ENCODE data around the gene CYP24A1. TPM values are rescaled to one million over a fixed set of nuclear protein-coding genes. Genes with fewer than 3 reads are reported as not detected.

The CYP24A1 gene
- total and polyA plus RNA-seq, 2 of the 8 experiments (the other 6 are each of a cell fraction or from before 2014, with no cell fraction given): not detected

- no peak for TF ChIP-seq CHD7 (IDR thresholded peaks at IDR 0.05; ENCODE audit: insufficient replicate concordance, low read length)
- peak; percentile 77 for TF ChIP-seq KDM4A (IDR thresholded peaks at IDR 0.05; ENCODE audit: low read depth, low read length, severe bottlenecking)
- TF ChIP-seq SP2 (IDR thresholded peaks at IDR 0.05; ENCODE audit: low read length): no peak
- TF ChIP-seq POLR2A (IDR thresholded peaks at IDR 0.05; ENCODE audit: control extremely low read depth in 1 of 2, low read depth in 2 of 2, low read length in 2 of 2): peak; percentile 44 to 46
- no peak for TF ChIP-seq CEBPB (IDR thresholded peaks at IDR 0.05; ENCODE audit: low read depth, low read length)
- peak; percentile 94 for TF ChIP-seq TAF1 (IDR thresholded peaks at IDR 0.05; ENCODE audit: low read depth, low read length)
- TF ChIP-seq KDM5A (IDR thresholded peaks at IDR 0.05; ENCODE audit: low read length): peak; percentile 79
- TF ChIP-seq EGR1 (IDR thresholded peaks at IDR 0.05; ENCODE audit: borderline replicate concordance, low read depth, low read length): no peak
- TF ChIP-seq MAX (IDR thresholded peaks at IDR 0.05): peak; percentile 77
- TF ChIP-seq ASH2L (IDR thresholded peaks at IDR 0.05; ENCODE audit: low read length): peak; percentile 96
These were observed 34.2 kb upstream of the CYP24A1 start, which contains the start of gene PFDN4 (continued) for GRCh38 chr20:54207743-54208547.
